AG09319 (cell line): ENCODE data around the gene IL15RA.
"Not testable (repeated sequence)": the region's sequence is repeated elsewhere in the genome, so short reads cannot be mapped to it uniquely, and the experiment has no call there.

ENCODE experiments used
- DNase-seq: peaks from one replicate; pipeline ENCODE4 v3.0.0-alpha.2; 2010; ENCODE audit warnings: low read depth; ENCODE audit errors: extremely low read depth
- CTCF ChIP-seq: IDR thresholded peaks from 2 replicates; pipeline ENCODE4 v1.5.1; 2011; ENCODE audit warnings: low read depth, mild to moderate bottlenecking, inconsistent platforms, low read length, moderate library complexity

IL15RA gene

GRCh38 chr10:5961405-5962100 lies 15.8 kb downstream of the IL15RA start:
- DNase-seq: no peak
- no peak for TF ChIP-seq CTCF

GRCh38 chr10:5960973-5961275 lies 16.4 kb downstream of the IL15RA start:
- DNase-seq: not testable (repeated sequence)

GRCh38 chr10:5960070-5960972 lies 17.0 kb downstream of the IL15RA start:
- DNase-seq: no peak
- no peak for TF ChIP-seq CTCF

- TF ChIP-seq CTCF: no peak
- no peak for DNase-seq
These were observed 17.7 kb downstream of the IL15RA start for GRCh38 chr10:5959581-5960069.

GRCh38 chr10:5959142-5959541 lies 18.2 kb downstream of the IL15RA start:
- DNase-seq: no peak
- no peak for TF ChIP-seq CTCF

- no peak for DNase-seq
- no peak for TF ChIP-seq CTCF
These were observed 18.7 kb downstream of the IL15RA start for GRCh38 chr10:5958675-5959074.

- no peak for DNase-seq
These were observed 19.3 kb downstream of the IL15RA start for GRCh38 chr10:5958077-5958476.

More at GRCh38 chr10:5958077-5958476, 19.3 kb downstream of the IL15RA start:
- TF ChIP-seq CTCF: no peak
